ENCODE results near the gene LRRC25.

DNA sequence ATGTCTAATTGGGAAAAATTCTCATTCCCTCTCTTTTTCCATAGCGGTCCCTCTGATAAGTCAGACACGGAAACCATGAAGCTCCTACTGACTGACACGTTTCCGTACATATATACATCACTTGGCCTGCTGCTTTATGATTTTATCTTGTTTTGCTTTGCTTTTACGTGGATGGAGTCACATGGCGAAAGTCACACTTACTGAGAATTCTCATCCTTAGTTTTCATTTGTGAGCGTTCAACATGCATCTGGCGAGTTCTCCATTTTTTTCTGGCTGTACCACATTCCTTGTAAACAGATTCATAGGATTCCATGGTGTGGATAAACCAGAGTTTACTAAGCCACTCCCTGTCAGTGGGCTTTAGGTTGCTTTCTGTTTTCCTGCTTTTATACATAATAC, 35.8 kb downstream of the LRRC25 start:
- TF ChIP-seq, protein P1, sequence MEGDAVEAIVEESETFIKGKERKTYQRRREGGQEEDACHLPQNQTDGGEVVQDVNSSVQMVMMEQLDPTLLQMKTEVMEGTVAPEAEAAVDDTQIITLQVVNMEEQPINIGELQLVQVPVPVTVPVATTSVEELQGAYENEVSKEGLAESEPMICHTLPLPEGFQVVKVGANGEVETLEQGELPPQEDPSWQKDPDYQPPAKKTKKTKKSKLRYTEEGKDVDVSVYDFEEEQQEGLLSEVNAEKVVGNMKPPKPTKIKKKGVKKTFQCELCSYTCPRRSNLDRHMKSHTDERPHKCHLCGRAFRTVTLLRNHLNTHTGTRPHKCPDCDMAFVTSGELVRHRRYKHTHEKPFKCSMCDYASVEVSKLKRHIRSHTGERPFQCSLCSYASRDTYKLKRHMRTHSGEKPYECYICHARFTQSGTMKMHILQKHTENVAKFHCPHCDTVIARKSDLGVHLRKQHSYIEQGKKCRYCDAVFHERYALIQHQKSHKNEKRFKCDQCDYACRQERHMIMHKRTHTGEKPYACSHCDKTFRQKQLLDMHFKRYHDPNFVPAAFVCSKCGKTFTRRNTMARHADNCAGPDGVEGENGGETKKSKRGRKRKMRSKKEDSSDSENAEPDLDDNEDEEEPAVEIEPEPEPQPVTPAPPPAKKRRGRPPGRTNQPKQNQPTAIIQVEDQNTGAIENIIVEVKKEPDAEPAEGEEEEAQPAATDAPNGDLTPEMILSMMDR (conservative IDR thresholded peaks at IDR 0.05): no peak
- no peak for TF ChIP-seq EZH2 (IDR thresholded peaks at IDR 0.05; ENCODE audit: low read depth)
